HG02763 (cell line): Measurements from ENCODE around the gene ZNF709.
"Not testable (repeated sequence)": the region's sequence is repeated elsewhere in the genome, so short reads cannot be mapped to it uniquely, and the experiment has no call there.

Experiments used
- ATAC-seq: cut with Tn5 transposase; IDR thresholded peaks from one replicate; pipeline ENCODE4 v1.9.1; 2021; ENCODE audit warnings: mild to moderate bottlenecking, moderate library complexity; ENCODE audit not compliant: unreplicated experiment

The ZNF709 gene

GRCh38 chr19:12484371-12485051, at the start of gene ZNF709:
Gene ZNF709, minus strand, starts transcription at chr19:12484816. Its CDS starts 159 bp downstream, at chr19:12484657.
- peak; percentile 96 for ATAC-seq

GRCh38 chr19:12527034-12527836, 42.6 kb upstream of the ZNF709 start:
- ATAC-seq, result no peak

- ATAC-seq, result no peak
These were observed 41.9 kb upstream of the ZNF709 start for GRCh38 chr19:12526542-12526941.

GRCh38 chr19:12521996-12522395, 37.4 kb upstream of the ZNF709 start:
- no peak for ATAC-seq

GRCh38 chr19:12513531-12514061, 29.0 kb upstream of the ZNF709 start:
- ATAC-seq, result no peak

- no peak for ATAC-seq
These were observed 12.4 kb upstream of the ZNF709 start for GRCh38 chr19:12497032-12497431.

- ATAC-seq, result no peak
These were observed 11.9 kb upstream of the ZNF709 start for GRCh38 chr19:12496480-12496879.

- ATAC-seq, result peak; percentile 65
These were observed 10.6 kb upstream of the ZNF709 start for GRCh38 chr19:12495002-12495802.

- no peak for ATAC-seq
These were observed 9.7 kb upstream of the ZNF709 start for GRCh38 chr19:12494260-12494860.

- not testable (repeated sequence) for ATAC-seq
These were observed 1.7 kb upstream of the ZNF709 start for GRCh38 chr19:12486265-12486783.

- no peak for ATAC-seq
These were observed 955 bp upstream of the ZNF709 start for GRCh38 chr19:12485571-12485970.

GRCh38 chr19:12485052-12485416, 418 bp upstream of the ZNF709 start:
- ATAC-seq, result no peak

- no peak for ATAC-seq
These were observed 625 bp downstream of the ZNF709 start for GRCh38 chr19:12484011-12484370.

- no peak for ATAC-seq
These were observed 2.1 kb downstream of the ZNF709 start for GRCh38 chr19:12482509-12482886.

GRCh38 chr19:12481781-12482508, 2.7 kb downstream of the ZNF709 start:
- no peak for ATAC-seq

GRCh38 chr19:12478234-12478941, 6.2 kb downstream of the ZNF709 start:
- no peak for ATAC-seq

GRCh38 chr19:12467651-12468050, 17.0 kb downstream of the ZNF709 start:
- not testable (repeated sequence) for ATAC-seq

GRCh38 chr19:12465211-12465610, 19.4 kb downstream of the ZNF709 start:
- no peak for ATAC-seq

- ATAC-seq, result no peak
These were observed 19.8 kb downstream of the ZNF709 start for GRCh38 chr19:12464769-12465168.
